Measurements from ENCODE around the gene SLC5A5. TPM values are rescaled to one million over a fixed set of nuclear protein-coding genes. Genes with fewer than 3 reads are reported as not detected.

The SLC5A5 gene
- total and polyA plus RNA-seq, 3 donors from 2014 or later = 0.79 to 1.4 (median 1.1) TPM

DNA sequence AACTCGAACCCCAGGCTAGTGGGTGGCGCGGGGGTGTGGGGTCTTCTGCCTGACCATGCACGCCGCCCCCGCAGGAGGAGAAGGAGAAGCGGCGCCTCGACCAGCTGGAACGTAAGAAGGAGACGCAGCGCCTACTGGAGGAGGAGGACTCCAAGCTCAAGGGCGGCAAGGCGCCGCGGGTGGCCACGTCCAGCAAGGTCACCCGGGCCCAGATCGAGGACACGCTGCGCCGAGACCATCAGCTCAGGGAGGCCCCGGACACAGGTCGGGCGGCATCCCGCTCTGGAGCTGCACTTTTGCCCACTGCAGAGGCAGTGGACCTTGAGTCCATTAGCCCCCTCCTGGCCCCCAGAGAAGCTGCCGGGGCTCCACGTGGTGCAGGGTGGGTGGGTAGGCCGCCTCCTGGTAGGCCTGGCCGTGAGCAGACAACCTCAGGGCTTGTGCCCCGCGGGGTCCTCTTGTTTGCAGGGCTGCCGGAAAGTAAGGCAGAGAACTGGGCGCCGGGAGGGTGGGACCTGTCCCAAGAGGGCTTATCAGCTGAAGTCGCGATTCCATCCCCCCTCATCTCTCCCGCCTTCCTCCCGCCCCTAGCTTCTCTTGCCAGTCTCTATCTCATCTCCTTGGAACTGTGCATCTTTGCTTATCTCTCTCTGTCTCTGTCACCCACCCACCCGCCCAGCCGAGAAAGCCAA lies 71.0 kb downstream of the SLC5A5 start:
- H3K27me3 ChIP-seq = no peaks in the 10 kb centered on the region
- H3K4me3 ChIP-seq = peak overlapping the region in 1 of 2 donors; percentile 29
- TF ChIP-seq CTCF (IDR thresholded peaks at IDR 0.05) (peak in 1 of 3 experiments; percentile 21), POLR2A (IDR thresholded peaks at IDR 0.05) (no peak)
- peak; percentile 78 for DNase-seq
- H3K9me3 ChIP-seq = no peaks in the 10 kb centered on the region
- 34 to 61% methylated on average over 17 to 39 of the region's 41 CpGs for WGBS, 2 donors
- intact Hi-C loops (cut with DNase I; ENCODE audit: low total_unique reads) = no loop called here
- no peak overlapping the region for H3K27ac ChIP-seq
- peaks cover 12% of the 10 kb centered on the region for H3K4me1 ChIP-seq
- H3K36me3 ChIP-seq (ENCODE audit: low read depth, missing control alignments) = no peaks in the 10 kb centered on the region

DNA sequence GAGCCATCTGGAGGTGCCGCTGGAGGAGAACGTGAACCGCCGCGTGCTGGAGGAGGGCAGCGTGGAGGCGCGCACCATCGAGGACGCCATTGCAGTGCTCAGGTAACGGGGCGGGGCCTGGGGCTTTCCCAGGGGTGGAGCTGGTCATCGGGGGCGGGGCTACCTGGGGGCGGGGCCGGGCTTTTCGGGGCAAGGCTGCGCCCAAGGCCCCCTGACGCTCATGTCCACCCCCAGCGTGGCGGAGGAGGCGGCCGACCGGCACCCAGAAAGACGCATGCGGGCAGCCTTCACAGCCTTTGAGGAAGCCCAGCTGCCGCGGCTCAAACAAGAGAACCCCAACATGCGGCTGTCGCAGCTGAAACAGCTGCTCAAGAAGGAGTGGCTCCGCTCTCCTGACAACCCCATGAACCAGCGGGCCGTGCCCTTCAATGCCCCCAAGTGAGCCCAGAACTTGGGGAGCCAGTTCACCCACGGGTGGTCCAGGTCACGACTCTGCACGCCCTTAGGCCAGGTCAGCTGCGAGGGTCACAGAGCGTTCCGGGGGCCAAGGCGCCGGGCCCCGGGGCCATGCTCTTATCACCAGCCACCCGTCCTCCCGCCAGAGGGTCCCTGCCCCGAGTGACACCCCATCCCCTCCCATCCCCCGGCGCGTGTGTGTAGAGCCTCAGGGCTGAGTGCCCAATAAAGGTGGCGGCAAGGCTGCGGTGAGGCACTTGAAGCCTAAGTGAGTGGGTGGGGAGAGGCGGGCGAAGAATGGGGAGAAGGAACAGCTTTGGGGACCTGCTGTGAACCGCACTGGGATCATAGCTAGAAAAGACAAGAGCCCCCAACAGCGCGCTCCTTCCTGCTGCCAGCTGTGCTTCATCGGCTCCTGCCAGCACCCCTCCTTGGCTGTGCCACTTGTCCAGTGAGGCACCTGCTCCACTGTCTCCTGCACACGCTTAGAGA lies 71.8 kb downstream of the SLC5A5 start:
- no peaks in the 10 kb centered on the region for H3K36me3 ChIP-seq (ENCODE audit: low read depth, missing control alignments)
- WGBS, 2 donors = 57 to 64% methylated on average over 40 to 54 of the region's 57 CpGs
- TF ChIP-seq CTCF (IDR thresholded peaks at IDR 0.05) (no peak), POLR2A (IDR thresholded peaks at IDR 0.05) (no peak)
- peak; percentile 67 for DNase-seq
- H3K4me1 ChIP-seq = peaks cover 13% of the 10 kb centered on the region
- H3K9me3 ChIP-seq = no peaks in the 10 kb centered on the region
- peak overlapping the region in 1 of 2 donors; percentile 29 for H3K4me3 ChIP-seq
- no peaks in the 10 kb centered on the region for H3K27me3 ChIP-seq
- intact Hi-C loops (cut with DNase I; ENCODE audit: low total_unique reads) = no loop called here
- H3K27ac ChIP-seq = no peak overlapping the region

- DNase-seq = no peak
- 67 to 69% methylated on average over 4 of the region's 4 CpGs for WGBS, 2 donors
- Histone ChIP-seq H3K36me3 (ENCODE audit: low read depth, missing control alignments) (no peaks in the 10 kb centered on the region), H3K4me1 (peaks cover 21% of the 10 kb centered on the region), H3K9me3 (no peaks in the 10 kb centered on the region), H3K4me3 (no peak overlapping the region), H3K27me3 (no peaks in the 10 kb centered on the region), H3K27ac (no peak overlapping the region)
- TF ChIP-seq CTCF (IDR thresholded peaks at IDR 0.05) = no peak
- no peak for TF ChIP-seq POLR2A (IDR thresholded peaks at IDR 0.05)
- intact Hi-C loops (cut with DNase I; ENCODE audit: low total_unique reads) = no loop called here
Observed at GRCh38 chr19:17944301-17944700, 72.6 kb downstream of the SLC5A5 start.

Small RNA genes lying within 50 kb of the gene (small RNA-seq; reads per million reads assigned to genes)
- gene SNORA68 = 0 reads per million in 2 donors

Other genes with a start within 250 kb of the SLC5A5 start
- 1 to 10 TPM; 2.6 to 3.2 TPM for gene UNC13A, start 183.6 kb upstream of the SLC5A5 start, total RNA-seq
- gene UNC13A, start 183.6 kb upstream of the SLC5A5 start, polyA plus RNA-seq (ENCODE audit: insufficient read depth, low read depth, low replicate concordance) = 1.2 TPM
- 100 to 1,000 TPM in 1 of 2 donors, 10 to 100 TPM in 1; 95.5 to 106 TPM for gene MAP1S, start 152.5 kb upstream of the SLC5A5 start, total RNA-seq
- gene MAP1S, start 152.5 kb upstream of the SLC5A5 start, polyA plus RNA-seq (ENCODE audit: insufficient read depth, low read depth, low replicate concordance) = 123 TPM
- gene FCHO1, start 120.5 kb upstream of the SLC5A5 start, total RNA-seq = 10 to 100 TPM; 12.8 to 15.6 TPM
- 9.8 TPM for gene FCHO1, start 120.5 kb upstream of the SLC5A5 start, polyA plus RNA-seq (ENCODE audit: insufficient read depth, low read depth, low replicate concordance)
- gene B3GNT3, start 76.8 kb upstream of the SLC5A5 start, total RNA-seq = under 1 TPM; 0.19 to 0.71 TPM
- gene B3GNT3, start 76.8 kb upstream of the SLC5A5 start, polyA plus RNA-seq (ENCODE audit: insufficient read depth, low read depth, low replicate concordance) = 0.63 TPM
- 100 to 1,000 TPM in 1 of 2 donors, 10 to 100 TPM in 1; 39.0 to 183 TPM for gene INSL3, start 50.4 kb upstream of the SLC5A5 start, total RNA-seq
- 1,477 TPM for gene INSL3, start 50.4 kb upstream of the SLC5A5 start, polyA plus RNA-seq (ENCODE audit: insufficient read depth, low read depth, low replicate concordance)
- 10 to 100 TPM in 1 of 2 donors, 1 to 10 TPM in 1; 5.0 to 10.5 TPM for gene JAK3, start 24.0 kb upstream of the SLC5A5 start, total RNA-seq
- gene JAK3, start 24.0 kb upstream of the SLC5A5 start, polyA plus RNA-seq (ENCODE audit: insufficient read depth, low read depth, low replicate concordance) = 3.5 TPM
- gene RPL18A, start 12.0 kb upstream of the SLC5A5 start, total RNA-seq = 1,000 to 10,000 TPM in 1 of 2 donors, 100 to 1,000 TPM in 1; 551 to 1,098 TPM
- 828 TPM for gene RPL18A, start 12.0 kb upstream of the SLC5A5 start, polyA plus RNA-seq (ENCODE audit: insufficient read depth, low read depth, low replicate concordance)
- gene CCDC124, start 61.1 kb downstream of the SLC5A5 start, total RNA-seq = 10 to 100 TPM; 51.5 to 69.5 TPM
- 75.0 TPM for gene CCDC124, start 61.1 kb downstream of the SLC5A5 start, polyA plus RNA-seq (ENCODE audit: insufficient read depth, low read depth, low replicate concordance)
- 10 to 100 TPM; 10.3 to 15.9 TPM for gene KCNN1, start 95.2 kb downstream of the SLC5A5 start, total RNA-seq
- 4.4 TPM for gene KCNN1, start 95.2 kb downstream of the SLC5A5 start, polyA plus RNA-seq (ENCODE audit: insufficient read depth, low read depth, low replicate concordance)
- 10 to 100 TPM; 13.0 to 15.3 TPM for gene ARRDC2, start 136.2 kb downstream of the SLC5A5 start, total RNA-seq
- 10.3 TPM for gene ARRDC2, start 136.2 kb downstream of the SLC5A5 start, polyA plus RNA-seq (ENCODE audit: insufficient read depth, low read depth, low replicate concordance)
- 1 to 10 TPM in 1 of 2 donors, under 1 TPM in 1; 0.39 to 2.5 TPM for gene IL12RB1, start 215.0 kb downstream of the SLC5A5 start, total RNA-seq
- 1.8 TPM for gene IL12RB1, start 215.0 kb downstream of the SLC5A5 start, polyA plus RNA-seq (ENCODE audit: insufficient read depth, low read depth, low replicate concordance)
- gene MAST3, start 225.8 kb downstream of the SLC5A5 start, total RNA-seq = 10 to 100 TPM in 1 of 2 donors, 1 to 10 TPM in 1; 9.7 to 11.2 TPM
- gene MAST3, start 225.8 kb downstream of the SLC5A5 start, polyA plus RNA-seq (ENCODE audit: insufficient read depth, low read depth, low replicate concordance) = 5.0 TPM

Data from testis (tissue), 3 donors.